Measurements from ENCODE around the gene ZNF524.

The ZNF524 gene

GRCh38 chr19:55616395-55616875 lies 16.3 kb downstream of the ZNF524 start:
- TF ChIP-seq CTCF (IDR thresholded peaks at IDR 0.05; ENCODE audit: low read depth, low read length): no peak
- H3K4me3 ChIP-seq (ENCODE audit: low read depth, low read length): no peak overlapping the region

GRCh38 chr19:55617426-55617825 lies 17.3 kb downstream of the ZNF524 start:
- TF ChIP-seq CTCF (IDR thresholded peaks at IDR 0.05; ENCODE audit: low read depth, low read length): no peak

GRCh38 chr19:55618426-55618825 lies 18.3 kb downstream of the ZNF524 start:
- no peak overlapping the region for H3K4me3 ChIP-seq (ENCODE audit: low read depth, low read length)
- no peak for TF ChIP-seq CTCF (IDR thresholded peaks at IDR 0.05; ENCODE audit: low read depth, low read length)

More at GRCh38 chr19:55617426-55617825, 17.3 kb downstream of the ZNF524 start:
- no peak overlapping the region for H3K4me3 ChIP-seq (ENCODE audit: low read depth, low read length)

GRCh38 chr19:55619286-55619685 lies 19.2 kb downstream of the ZNF524 start:
- H3K4me3 ChIP-seq (ENCODE audit: low read depth, low read length): no peak overlapping the region
- TF ChIP-seq CTCF (IDR thresholded peaks at IDR 0.05; ENCODE audit: low read depth, low read length): no peak

GRCh38 chr19:55620410-55621204 lies 20.5 kb downstream of the ZNF524 start:
- no peak overlapping the region for H3K4me3 ChIP-seq (ENCODE audit: low read depth, low read length)
- no peak for TF ChIP-seq CTCF (IDR thresholded peaks at IDR 0.05; ENCODE audit: low read depth, low read length)

GRCh38 chr19:55621205-55621672 lies 21.2 kb downstream of the ZNF524 start:
- TF ChIP-seq CTCF (IDR thresholded peaks at IDR 0.05; ENCODE audit: low read depth, low read length): no peak
- no peak overlapping the region for H3K4me3 ChIP-seq (ENCODE audit: low read depth, low read length)

- H3K4me3 ChIP-seq (ENCODE audit: low read depth, low read length): no peak overlapping the region
- TF ChIP-seq CTCF (IDR thresholded peaks at IDR 0.05; ENCODE audit: low read depth, low read length): no peak
Observed at GRCh38 chr19:55621673-55622231, 21.7 kb downstream of the ZNF524 start.
